Esophagus (tissue), 2 donors: ENCODE measurements around the gene DMD. TPM values are rescaled to one million over a fixed set of nuclear protein-coding genes. Genes with fewer than 3 reads are reported as not detected.

Experiments
- H3K27ac ChIP-seq, 2 donors: one replicate each; pipeline ENCODE4 v1.5.1; 2013; ENCODE audit warnings: low read depth in 2 of 2, mild to moderate bottlenecking in 2 of 2, inconsistent platforms in 1 of 2, low read length in 1 of 2, moderate library complexity in 1 of 2
- H3K27me3 ChIP-seq, 2 donors: one replicate each; pipeline ENCODE4 v1.6.1; 2013; ENCODE audit warnings: low read length in 2 of 2, control low read depth in 1 of 2, mild to moderate bottlenecking in 1 of 2; ENCODE audit not compliant: insufficient read depth in 2 of 2, control insufficient read depth in 1 of 2
- H3K36me3 ChIP-seq, 2 donors: one replicate each; pipeline ENCODE4 v1.6.1; 2013; ENCODE audit warnings: low read length in 1 of 2; ENCODE audit not compliant: control insufficient read depth in 2 of 2, insufficient read depth in 2 of 2
- H3K4me1 ChIP-seq, 2 donors: one replicate each; pipeline ENCODE4 v1.6.1; 2013; ENCODE audit warnings: low read length in 1 of 2; ENCODE audit not compliant: control insufficient read depth in 2 of 2, insufficient read depth in 2 of 2
- H3K4me3 ChIP-seq, 2 donors: one replicate each; pipeline ENCODE4 v1.5.1; 2013; ENCODE audit warnings: low read length in 2 of 2, mild to moderate bottlenecking in 2 of 2, low read depth in 1 of 2, moderate library complexity in 1 of 2
- H3K9me3 ChIP-seq, 2 donors: one replicate each; pipeline ENCODE4 v1.6.1; 2013; ENCODE audit warnings: mild to moderate bottlenecking in 2 of 2, low read depth in 1 of 2, low read length in 1 of 2, moderate library complexity in 1 of 2; ENCODE audit not compliant: control insufficient read depth in 2 of 2, insufficient read depth in 1 of 2
- WGBS, 2 donors: extraction: QIAGEN DNeasy Blood & Tissue Kit; methylation state at CpG; one replicate each; pipeline ENCODE4 v1.1.7; 2013; 5-methylcytosine and 5-hydroxymethylcytosine counted together
- polyA plus RNA-seq, 2 donors: library from polyadenylated mRNA; stranded (reverse); fragments of 200-250 nt; gene quantifications; one replicate each; pipeline ENCODE4 v1.2.3, GENCODE V29; 2013
- donor health status: healthy with polysubstance abuse.
- donor health status: Bipolar disorder and iron deficiency.

Gene DMD
- polyA plus RNA-seq, 2 donors = 2.4 to 3.6 TPM

DNA sequence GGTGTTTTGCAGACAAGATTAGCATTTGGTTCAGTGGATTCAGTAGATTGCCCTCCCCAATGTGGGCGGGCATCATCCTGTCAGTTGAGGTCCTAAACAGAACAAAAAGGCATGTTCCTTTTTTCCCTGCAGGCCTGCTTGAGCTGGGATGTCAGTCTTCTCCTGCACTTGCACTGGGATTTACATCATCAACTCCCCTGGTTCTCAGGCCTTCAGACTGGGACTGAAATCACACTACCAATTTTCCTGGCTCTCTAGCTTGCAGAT, 1860.6 kb downstream of the DMD start:
- 86 to 88% methylated on average over 1 of the region's 1 CpG for WGBS, 2 donors
- H3K27ac ChIP-seq = no peak overlapping the region

DNA sequence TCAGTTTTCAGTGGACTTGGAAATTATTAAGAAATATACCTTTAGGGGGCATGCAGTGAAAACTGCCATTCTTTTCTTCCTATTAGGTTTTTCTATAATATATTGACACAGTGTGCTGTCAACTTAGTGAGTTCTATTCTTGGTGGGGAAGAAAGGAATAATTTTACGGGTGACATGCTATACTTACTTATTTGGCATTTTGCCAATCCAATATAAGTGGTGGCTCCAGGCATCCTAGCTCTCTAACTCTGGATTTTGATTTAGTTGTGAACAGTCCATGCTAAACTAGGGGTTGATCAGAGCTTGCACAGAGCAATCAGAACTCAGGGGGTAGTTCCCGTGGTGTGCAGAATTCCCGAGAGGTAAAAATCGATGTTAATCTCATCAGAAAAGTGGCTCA, 1861.8 kb downstream of the DMD start:
- no peaks in the 10 kb centered on the region for H3K9me3 ChIP-seq
- H3K4me3 ChIP-seq = no peak overlapping the region
- H3K27me3 ChIP-seq = no peaks in the 10 kb centered on the region
- H3K36me3 ChIP-seq = no peaks in the 10 kb centered on the region
- WGBS, 2 donors = 75 to 85% methylated on average over 4 of the region's 4 CpGs
- H3K4me1 ChIP-seq = no peaks in the 10 kb centered on the region
- H3K27ac ChIP-seq = no peak overlapping the region

More for the DNA sequence above, 1860.6 kb downstream of the DMD start:
- no peaks in the 10 kb centered on the region for H3K27me3 ChIP-seq
- no peaks in the 10 kb centered on the region for H3K36me3 ChIP-seq
- H3K9me3 ChIP-seq = no peaks in the 10 kb centered on the region
- H3K4me3 ChIP-seq = no peak overlapping the region
- H3K4me1 ChIP-seq = no peaks in the 10 kb centered on the region

DNA sequence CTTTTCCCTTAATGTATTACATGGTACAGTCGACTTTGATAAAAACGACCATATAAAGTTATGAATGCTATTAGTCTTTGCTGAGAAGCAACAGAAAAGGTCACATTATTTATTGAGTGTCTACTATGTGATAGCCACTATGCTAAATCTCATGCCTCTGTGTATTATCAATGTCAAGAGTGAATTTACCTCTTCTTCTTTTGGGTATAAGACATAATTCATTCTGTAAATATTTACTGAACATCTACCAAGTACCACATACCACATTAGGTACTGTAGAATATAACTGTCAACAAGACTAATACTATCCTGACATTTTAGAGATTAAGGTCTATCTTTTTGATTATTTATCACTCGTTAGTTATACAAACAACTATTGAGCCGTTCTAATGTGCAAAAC, 1870.8 kb downstream of the DMD start:
- H3K4me3 ChIP-seq = no peak overlapping the region
- no peaks in the 10 kb centered on the region for H3K27me3 ChIP-seq
- H3K27ac ChIP-seq = no peak overlapping the region
- 55 to 66% methylated on average over 4 of the region's 4 CpGs for WGBS, 2 donors
- H3K9me3 ChIP-seq = no peaks in the 10 kb centered on the region
- H3K36me3 ChIP-seq = no peaks in the 10 kb centered on the region
- no peaks in the 10 kb centered on the region for H3K4me1 ChIP-seq

DNA sequence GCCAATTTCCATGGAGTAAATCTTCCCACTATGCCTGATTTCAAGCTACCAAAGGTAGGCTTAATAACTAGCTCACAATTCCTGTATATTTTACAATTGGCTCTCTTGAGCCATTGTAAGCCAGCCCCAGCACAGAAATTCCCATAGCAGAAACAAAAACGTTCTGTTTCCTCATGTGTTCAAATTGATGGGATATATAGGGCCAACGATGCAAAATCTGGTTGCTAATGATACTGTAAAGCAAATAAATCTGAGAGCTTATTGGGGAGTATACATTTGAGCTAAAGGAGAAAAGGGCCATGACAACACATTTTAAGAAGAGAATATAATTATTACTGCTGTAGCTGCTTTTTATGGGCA, 1872.4 kb downstream of the DMD start:
- Histone ChIP-seq H3K4me1 (no peaks in the 10 kb centered on the region), H3K27me3 (no peaks in the 10 kb centered on the region), H3K36me3 (no peaks in the 10 kb centered on the region), H3K27ac (no peak overlapping the region), H3K9me3 (no peaks in the 10 kb centered on the region), H3K4me3 (no peak overlapping the region)
- WGBS, 2 donors = 26 to 34% methylated on average over 2 of the region's 2 CpGs

DNA sequence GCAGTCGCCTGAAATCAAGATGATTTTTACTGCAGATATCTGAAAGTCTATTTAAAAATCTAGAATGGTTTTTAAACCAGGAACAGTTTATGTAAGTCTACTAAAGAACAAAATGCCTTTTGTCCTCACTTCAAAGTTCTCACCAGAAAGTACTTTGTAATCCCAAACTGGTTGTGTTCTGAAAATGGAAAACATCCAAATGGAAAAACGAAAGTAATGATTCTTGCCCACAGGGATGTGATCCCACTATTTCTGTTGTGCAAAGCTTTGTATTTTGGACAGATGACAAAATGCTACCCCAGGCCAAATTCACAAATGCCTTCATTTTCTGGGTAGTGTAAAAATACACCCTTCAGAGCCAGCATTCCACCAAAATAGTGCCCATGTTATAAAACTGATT, 1874.0 kb downstream of the DMD start:
- Histone ChIP-seq H3K4me1 (no peaks in the 10 kb centered on the region), H3K9me3 (no peaks in the 10 kb centered on the region), H3K27ac (no peak overlapping the region), H3K27me3 (no peaks in the 10 kb centered on the region), H3K4me3 (no peak overlapping the region), H3K36me3 (no peaks in the 10 kb centered on the region)
- WGBS, 2 donors = 48 to 55% methylated on average over 2 of the region's 2 CpGs

DNA sequence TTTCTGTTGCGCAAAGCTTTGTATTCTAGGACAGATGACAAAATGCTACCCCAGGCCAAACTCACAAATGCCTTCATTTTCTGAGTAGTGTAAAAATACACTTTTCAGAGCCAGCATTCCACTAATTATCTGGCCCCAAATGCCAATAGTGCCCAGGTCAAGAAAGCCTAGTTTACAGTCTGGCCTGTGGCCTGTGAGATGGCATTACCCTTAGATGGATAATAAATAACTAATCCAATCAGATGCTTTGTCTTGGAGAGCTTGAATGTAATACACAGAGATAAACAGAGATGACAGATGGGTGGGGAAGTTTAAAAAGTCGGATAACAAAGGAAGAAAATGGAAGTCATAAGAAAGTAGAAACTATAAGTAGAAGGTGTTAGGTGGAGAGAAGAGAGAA, 1874.9 kb downstream of the DMD start:
- no peak overlapping the region for H3K27ac ChIP-seq
- H3K4me3 ChIP-seq = no peak overlapping the region
- H3K36me3 ChIP-seq = no peaks in the 10 kb centered on the region
- no peaks in the 10 kb centered on the region for H3K9me3 ChIP-seq
- no peaks in the 10 kb centered on the region for H3K4me1 ChIP-seq
- WGBS, 2 donors = 71 to 80% methylated on average over 2 of the region's 2 CpGs
- no peaks in the 10 kb centered on the region for H3K27me3 ChIP-seq

DNA sequence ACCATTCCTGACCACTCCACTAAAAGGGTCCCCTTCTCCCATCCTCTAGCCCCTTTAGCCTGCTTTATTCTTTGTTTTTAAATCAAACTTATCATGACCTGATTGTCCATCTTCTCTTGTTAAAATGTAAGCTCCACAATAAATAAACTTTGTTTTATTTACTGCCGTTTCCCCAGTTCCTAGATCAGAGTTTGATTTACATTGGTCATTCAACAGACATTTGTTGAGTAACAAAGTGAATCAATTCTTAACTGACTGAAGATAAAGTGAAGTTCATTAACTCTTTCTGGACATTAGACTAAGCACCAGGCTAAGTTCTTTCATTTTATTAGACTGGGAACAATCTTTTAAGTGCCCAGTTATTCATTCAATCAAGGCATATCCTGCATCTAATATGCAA, 1876.4 kb downstream of the DMD start:
- Histone ChIP-seq H3K27me3 (no peaks in the 10 kb centered on the region), H3K4me1 (no peaks in the 10 kb centered on the region), H3K27ac (no peak overlapping the region), H3K9me3 (no peaks in the 10 kb centered on the region), H3K36me3 (no peaks in the 10 kb centered on the region), H3K4me3 (no peak overlapping the region)
- WGBS, 2 donors = 75 to 85% methylated on average over 1 of the region's 1 CpG

DNA sequence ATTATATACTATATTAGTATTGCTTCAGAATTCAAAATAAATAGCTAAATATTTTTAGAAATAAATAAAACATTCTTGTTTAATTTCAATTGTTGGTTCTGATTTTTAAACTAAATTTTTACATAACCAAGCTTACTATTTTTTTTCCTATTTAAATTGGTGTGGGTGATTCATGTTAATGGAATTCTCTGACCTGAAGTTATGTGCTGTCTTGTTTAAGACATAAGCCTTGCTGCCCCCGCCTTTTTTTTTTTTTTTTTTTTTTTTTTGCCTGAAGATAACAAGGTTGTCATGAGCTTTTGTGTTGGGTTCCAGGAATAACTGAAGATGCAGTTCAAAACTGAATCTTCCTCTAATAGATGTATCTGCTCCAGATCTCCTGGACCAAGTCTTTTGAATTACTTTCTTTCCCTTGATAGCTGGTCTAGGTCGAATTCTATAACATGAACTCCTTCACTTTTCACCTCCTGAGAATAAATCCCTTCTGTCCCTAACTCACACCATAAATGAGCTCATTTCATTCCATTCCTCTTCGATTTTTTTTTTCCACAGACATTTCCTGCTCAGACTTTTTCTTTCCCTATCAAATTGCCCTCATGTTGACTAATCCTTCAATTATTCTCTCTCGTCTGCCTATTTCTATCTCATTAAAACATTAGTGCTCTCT, 1878.1 kb downstream of the DMD start:
- Histone ChIP-seq H3K4me1 (no peaks in the 10 kb centered on the region), H3K36me3 (no peaks in the 10 kb centered on the region), H3K27me3 (no peaks in the 10 kb centered on the region), H3K27ac (no peak overlapping the region), H3K4me3 (no peak overlapping the region), H3K9me3 (no peaks in the 10 kb centered on the region)
- WGBS, 2 donors = 27 to 34% methylated on average over 4 of the region's 4 CpGs

- Histone ChIP-seq H3K27me3 (no peaks in the 10 kb centered on the region), H3K4me3 (no peak overlapping the region), H3K36me3 (no peaks in the 10 kb centered on the region), H3K9me3 (no peaks in the 10 kb centered on the region), H3K4me1 (no peaks in the 10 kb centered on the region), H3K27ac (no peak overlapping the region)
- 78 to 79% methylated on average over 5 of the region's 5 CpGs for WGBS, 2 donors
Observed at GRCh38 chrX:31331928-31332327, 1879.4 kb downstream of the DMD start.

DNA sequence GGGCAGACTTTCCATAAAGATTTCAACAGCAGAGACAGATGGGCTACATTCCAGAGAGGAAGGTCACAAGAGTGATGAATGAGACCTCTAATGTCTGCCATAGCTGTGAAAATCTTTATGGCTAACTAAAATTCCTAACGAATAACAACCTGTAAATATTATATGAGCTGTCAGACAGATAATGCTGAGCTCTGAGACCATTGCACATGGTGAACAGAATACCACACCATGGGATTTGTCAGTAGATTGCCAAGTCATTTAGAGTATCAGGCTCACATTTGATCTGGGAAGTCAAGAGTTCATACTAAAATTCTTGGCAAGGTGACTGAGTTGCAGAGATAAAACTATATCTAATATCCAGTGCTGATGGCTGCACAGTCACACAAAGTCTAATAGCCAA, 1880.3 kb downstream of the DMD start:
- Histone ChIP-seq H3K9me3 (no peaks in the 10 kb centered on the region), H3K27me3 (peaks cover 0 to under 1% of the 10 kb centered on the region in 2 donors), H3K36me3 (no peaks in the 10 kb centered on the region), H3K4me3 (no peak overlapping the region), H3K27ac (no peak overlapping the region), H3K4me1 (no peaks in the 10 kb centered on the region)
- WGBS, 2 donors = 44 to 45% methylated on average over 1 of the region's 1 CpG
